ENCODE measurements around the gene ZC3H18. TPM values are rescaled to one million over a fixed set of nuclear protein-coding genes. Genes with fewer than 3 reads are reported as not detected.

Gene ZC3H18
- total RNA-seq, 1 experiment from 2014 or later, result 57.8 TPM

GRCh38 chr16:88626646-88627045, 56.4 kb downstream of the ZC3H18 start:
- H3K27me3 ChIP-seq (ENCODE audit: insufficient read depth, low read length), result no peaks in the 10 kb centered on the region
- BruUV-seq (replicated peaks), result TSS peak; percentile 27
- H3K4me3 ChIP-seq (replicated peaks in 1 of 2; ENCODE audit: low read depth in 1 of 2, low read length in 2 of 2), result no peak overlapping the region
- no peaks in the 10 kb centered on the region for H3K9me2 ChIP-seq (ENCODE audit: insufficient read depth)
- H3K4me1 ChIP-seq (ENCODE audit: control insufficient read depth in 1 of 2, insufficient read depth in 2 of 2, low read length in 2 of 2), result no peaks in the 10 kb centered on the region
- intact Hi-C loops (cut with micrococcal nuclease), result no loop called here
- H3K79me2 ChIP-seq (ENCODE audit: insufficient read depth, low read length), result peaks cover 4% of the 10 kb centered on the region; the same call in 1 of the 2 replicates
- H2AFZ ChIP-seq (ENCODE audit: low read depth, low read length, poor library complexity, severe bottlenecking), result no peak overlapping the region
- CTCF ChIA-PET, result no interaction called here
- ATAC-seq (no peak), DNase-seq (ENCODE audit: low read depth, low spot score) (no peak)
- H3K9me3 ChIP-seq (ENCODE audit: control insufficient read depth in 1 of 2, insufficient read depth in 1 of 2, low read depth in 1 of 2, low read length in 2 of 2), result no peaks in the 10 kb centered on the region
- TF ChIP-seq MAX (IDR thresholded peaks at IDR 0.05) (no peak), CTCF (IDR thresholded peaks at IDR 0.05 in 2 of 3, conservative IDR thresholded peaks at IDR 0.05 in 1 of 3; ENCODE audit: borderline replicate concordance in 1 of 3, insufficient read depth in 1 of 3, low read depth in 2 of 3, low read length in 2 of 3) (no peak), ZNF274 (IDR thresholded peaks at IDR 0.05; ENCODE audit: low read depth, low read length) (no peak), REST (IDR thresholded peaks at IDR 0.05; ENCODE audit: low read depth) (no peak), TCF7L2 (IDR thresholded peaks at IDR 0.05; ENCODE audit: borderline replicate concordance, extremely low read depth, insufficient read depth, insufficient read length) (no peak), ELF1 (IDR thresholded peaks at IDR 0.05; ENCODE audit: borderline replicate concordance, low read depth) (no peak), EZH2phosphoT487 (IDR thresholded peaks at IDR 0.05; ENCODE audit: borderline replicate concordance) (no peak), SRF (IDR thresholded peaks at IDR 0.05; ENCODE audit: low read depth) (no peak), FOSL1 (IDR thresholded peaks at IDR 0.05; ENCODE audit: low read depth) (no peak), ZBTB33 (IDR thresholded peaks at IDR 0.05; ENCODE audit: extremely low read depth, insufficient replicate concordance, low read length) (no peak), POLR2AphosphoS5 (IDR thresholded peaks at IDR 0.05; ENCODE audit: low read depth, low read length) (no peak), ZFX (IDR thresholded peaks at IDR 0.05) (no peak), SP1 (IDR thresholded peaks at IDR 0.05; ENCODE audit: low read depth) (no peak), SIN3A (IDR thresholded peaks at IDR 0.05; ENCODE audit: low read depth) (no peak), ATF3 (IDR thresholded peaks at IDR 0.05) (no peak)
- no peak overlapping the region for H3K4me2 ChIP-seq (ENCODE audit: low read length)
- H4K20me1 ChIP-seq (ENCODE audit: insufficient read depth), result no peaks in the 10 kb centered on the region
- no peak overlapping the region for H3K9ac ChIP-seq (ENCODE audit: low read length)
- RAD21 ChIA-PET (ENCODE audit: low non-redundant PET in 1 of 2, low total read pairs in 2 of 2, uncharacterized antibody in 2 of 2, unreplicated experiment in 2 of 2), result no interaction called here
- POLR2A ChIA-PET, result no interaction called here
- peaks cover 57 to 72% of the 10 kb centered on the region in 2 experiments; a peak in 3 of 4 replicates for H3K36me3 ChIP-seq (ENCODE audit: control insufficient read depth in 1 of 2, insufficient read depth in 2 of 2, low read length in 2 of 2)
- H3K27ac ChIP-seq (ENCODE audit: low read depth, low read length), result no peak overlapping the region
